Measurements from ENCODE around the gene XPR1. TPM values are rescaled to one million over a fixed set of nuclear protein-coding genes. Genes with fewer than 3 reads are reported as not detected.

XPR1 gene
- total and polyA plus RNA-seq, 7 experiments from 2014 or later = 5.4 to 19.7 (median 15.4) TPM

DNA sequence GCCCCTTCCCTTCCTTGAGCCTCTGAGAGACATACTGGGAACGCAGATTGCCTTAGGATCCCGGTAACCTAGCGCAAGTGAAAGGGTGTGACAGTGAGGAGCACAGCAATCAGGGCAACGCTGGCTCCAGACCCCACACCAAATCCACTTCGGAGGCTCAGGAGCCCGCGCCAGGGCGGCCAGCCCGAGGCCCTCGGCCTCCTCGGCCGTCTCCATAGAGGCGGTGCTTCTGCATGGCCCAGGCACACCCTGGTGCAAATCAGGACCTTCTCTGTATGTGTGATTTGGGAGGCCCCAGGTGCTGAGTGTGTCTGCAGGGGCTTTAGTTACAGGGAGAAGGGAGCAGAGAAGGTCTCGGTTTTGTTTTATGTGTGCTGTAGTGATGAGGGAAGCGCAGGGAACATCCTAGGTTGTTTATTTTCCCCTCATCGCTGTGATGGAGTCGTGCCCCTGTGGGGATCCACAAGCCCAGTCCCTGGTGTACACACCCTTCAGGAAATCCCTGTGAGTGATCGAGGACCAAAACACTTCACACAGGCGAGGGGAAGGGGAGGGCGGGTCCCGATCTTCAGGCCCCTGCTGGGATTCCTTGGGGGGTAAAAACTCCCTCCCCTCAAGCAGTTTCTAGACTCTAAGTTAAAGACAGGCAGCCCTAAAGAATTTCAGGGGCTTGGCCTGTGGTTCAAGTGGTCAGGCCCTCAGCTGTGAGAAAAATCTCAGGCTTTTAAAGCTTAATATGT lies 290.2 kb downstream of the XPR1 start:
- intact Hi-C loops (cut with micrococcal nuclease) = no loop called here
- Histone ChIP-seq H3K4me1 (ENCODE audit: control insufficient read depth in 2 of 2, insufficient read depth in 2 of 2, low read length in 2 of 2) (no peaks in the 10 kb centered on the region), H3K36me3 (ENCODE audit: control insufficient read depth in 2 of 3, insufficient read depth in 3 of 3, low read length in 3 of 3) (no peaks in the 10 kb centered on the region), H3K9me3 (ENCODE audit: control insufficient read depth in 2 of 3, low read length in 3 of 3) (no peaks in the 10 kb centered on the region), H3K27ac (ENCODE audit: low read depth, low read length) (no peak overlapping the region), H3K4me3 (ENCODE audit: low read length) (no peak overlapping the region), H3K27me3 (ENCODE audit: control insufficient read depth in 2 of 2, insufficient read depth in 2 of 2, low read length in 2 of 2) (no peaks in the 10 kb centered on the region)
- H3K9me3 Mint-ChIP-seq = no peaks in the 10 kb centered on the region
- H3K4me1 Mint-ChIP-seq = peaks cover 0 to 9% (median 0%) of the 10 kb centered on the region in 7 donors
- peaks cover 0 to 5% (median 0%) of the 10 kb centered on the region in 5 donors for H3K27me3 Mint-ChIP-seq
- H3K36me3 Mint-ChIP-seq = no peaks in the 10 kb centered on the region
- CTCF ChIA-PET = interaction anchor here (0.8 kb wide), 1 partner anchor 648 kb away, joined by 3 read pairs; no protein-coding TSS in a partner anchor
- no peak overlapping the region for H3K4me3 Mint-ChIP-seq
- no peak overlapping the region for H3K27ac Mint-ChIP-seq
- DNase-seq (no peak), ATAC-seq (no peak)
- POLR2A ChIA-PET = no interaction called here

DNA sequence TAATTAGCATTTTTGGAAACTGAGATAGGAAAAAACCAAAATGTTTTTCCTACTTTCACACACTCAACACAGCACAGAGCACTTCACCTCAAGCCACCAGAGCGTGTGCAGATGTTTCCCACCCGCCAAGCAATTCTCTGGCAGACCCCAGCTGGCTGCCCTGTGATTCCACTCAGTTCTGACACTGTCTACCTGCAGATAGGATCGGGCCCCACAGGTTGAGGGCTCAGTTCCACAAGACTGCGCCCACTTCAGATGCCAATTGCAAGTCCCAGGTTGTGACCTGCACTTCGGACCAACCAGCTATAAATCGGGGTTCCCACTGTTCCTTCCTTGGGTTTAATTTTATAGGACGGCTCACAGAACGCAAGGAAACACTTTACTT lies 290.8 kb downstream of the XPR1 start:
- Mint-ChIP-seq H3K36me3 (no peaks in the 10 kb centered on the region), H3K9me3 (no peaks in the 10 kb centered on the region), H3K4me1 (peaks cover 0 to 10% (median 0%) of the 10 kb centered on the region in 7 donors), H3K27me3 (peaks cover 0 to 5% (median 0%) of the 10 kb centered on the region in 5 donors), H3K4me3 (no peak overlapping the region), H3K27ac (no peak overlapping the region)
- intact Hi-C loops (cut with micrococcal nuclease) = no loop called here
- H3K4me1 ChIP-seq (ENCODE audit: control insufficient read depth in 2 of 2, insufficient read depth in 2 of 2, low read length in 2 of 2) = no peaks in the 10 kb centered on the region
- DNase-seq (no peak), ATAC-seq (no peak)
- CTCF ChIA-PET = interaction anchor here (0.8 kb wide), 1 partner anchor 649 kb away, joined by 3 read pairs; no protein-coding TSS in a partner anchor
- H3K27ac ChIP-seq (ENCODE audit: low read depth, low read length) = no peak overlapping the region
- POLR2A ChIA-PET = no interaction called here
- H3K36me3 ChIP-seq (ENCODE audit: control insufficient read depth in 2 of 3, insufficient read depth in 3 of 3, low read length in 3 of 3) = no peaks in the 10 kb centered on the region
- H3K4me3 ChIP-seq (ENCODE audit: low read length) = no peak overlapping the region
- H3K27me3 ChIP-seq (ENCODE audit: control insufficient read depth in 2 of 2, insufficient read depth in 2 of 2, low read length in 2 of 2) = no peaks in the 10 kb centered on the region
- no peaks in the 10 kb centered on the region for H3K9me3 ChIP-seq (ENCODE audit: control insufficient read depth in 2 of 3, low read length in 3 of 3)

DNA sequence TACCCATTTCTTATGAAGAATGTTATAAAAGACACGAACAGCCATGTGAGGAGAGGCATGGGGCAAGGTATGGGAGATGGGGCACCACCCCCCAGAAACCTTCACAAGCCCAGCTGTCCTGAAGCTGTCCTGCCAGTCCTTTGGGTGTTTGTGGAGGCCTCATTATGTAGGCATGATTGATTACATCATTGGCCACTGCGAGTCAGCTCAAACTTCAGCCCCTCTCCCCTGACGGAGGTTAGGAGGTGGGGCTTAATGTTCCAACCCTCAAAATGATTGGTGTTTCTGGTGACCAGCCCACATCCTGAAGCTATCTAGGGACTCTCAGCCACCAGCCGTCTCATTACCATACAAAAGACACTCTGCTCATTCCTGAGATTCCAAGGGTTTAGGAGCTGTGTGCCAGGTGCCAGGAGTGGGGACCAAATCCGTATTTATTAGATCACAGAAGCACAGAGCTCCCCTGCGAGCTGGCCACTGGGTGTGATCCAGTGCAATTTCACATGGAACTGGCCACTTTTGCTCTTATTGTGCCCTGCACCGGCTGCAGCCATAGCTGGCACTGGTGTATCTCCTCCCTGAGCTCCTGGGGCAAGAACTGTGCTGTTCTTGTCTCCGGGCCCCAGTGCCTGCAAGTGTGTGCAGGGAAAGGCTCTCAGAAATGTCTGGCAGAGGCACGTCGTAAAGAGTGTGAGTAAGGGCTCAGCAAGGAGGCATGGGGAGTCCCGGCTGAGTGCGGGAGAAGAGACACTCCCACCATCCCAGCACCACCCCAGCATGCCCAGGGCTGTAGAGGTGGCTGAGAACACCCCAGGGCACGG lies 291.4 kb downstream of the XPR1 start:
- no peaks in the 10 kb centered on the region for H3K9me3 Mint-ChIP-seq
- no peaks in the 10 kb centered on the region for H3K36me3 Mint-ChIP-seq
- H3K27ac ChIP-seq (ENCODE audit: low read depth, low read length) = no peak overlapping the region
- H3K27me3 ChIP-seq (ENCODE audit: control insufficient read depth in 2 of 2, insufficient read depth in 2 of 2, low read length in 2 of 2) = no peaks in the 10 kb centered on the region
- ChIA-PET POLR2A (no interaction called here), CTCF (interaction anchor here (0.6 kb wide), 1 partner anchor 61 kb away, joined by 4 read pairs; no protein-coding TSS in a partner anchor)
- peaks cover 0 to 10% (median 0%) of the 10 kb centered on the region in 7 donors for H3K4me1 Mint-ChIP-seq
- no peaks in the 10 kb centered on the region for H3K36me3 ChIP-seq (ENCODE audit: control insufficient read depth in 2 of 3, insufficient read depth in 3 of 3, low read length in 3 of 3)
- no peak overlapping the region for H3K4me3 Mint-ChIP-seq
- no peak for ATAC-seq
- no peaks in the 10 kb centered on the region for H3K4me1 ChIP-seq (ENCODE audit: control insufficient read depth in 2 of 2, insufficient read depth in 2 of 2, low read length in 2 of 2)
- no peak for DNase-seq
- H3K27me3 Mint-ChIP-seq = peaks cover 0 to 5% (median 0%) of the 10 kb centered on the region in 5 donors
- no peak overlapping the region for H3K27ac Mint-ChIP-seq
- no peak overlapping the region for H3K4me3 ChIP-seq (ENCODE audit: low read length)
- no peaks in the 10 kb centered on the region for H3K9me3 ChIP-seq (ENCODE audit: control insufficient read depth in 2 of 3, low read length in 3 of 3)
- intact Hi-C loops (cut with micrococcal nuclease) = no loop called here

DNA sequence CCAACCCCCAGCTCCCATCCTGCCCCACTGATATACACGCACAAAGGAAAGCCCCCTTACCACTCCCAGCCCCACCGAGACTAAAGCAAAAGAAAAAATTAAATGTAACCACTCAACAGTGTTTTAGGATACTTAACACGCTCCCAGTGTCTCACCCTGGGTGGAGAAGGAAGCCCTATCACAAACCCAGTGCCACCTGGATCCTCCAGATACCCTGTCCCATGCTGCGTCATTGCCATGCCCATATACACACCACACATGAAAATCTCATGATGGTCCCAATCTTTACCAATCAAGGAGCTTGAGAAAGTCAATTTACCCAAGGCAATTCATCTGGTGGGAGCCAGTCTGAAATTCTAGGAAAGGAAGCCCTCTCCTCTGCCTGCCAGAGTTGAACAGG lies 292.1 kb downstream of the XPR1 start:
- H3K27ac ChIP-seq (ENCODE audit: low read depth, low read length) = no peak overlapping the region
- no peaks in the 10 kb centered on the region for H3K27me3 ChIP-seq (ENCODE audit: control insufficient read depth in 2 of 2, insufficient read depth in 2 of 2, low read length in 2 of 2)
- Mint-ChIP-seq H3K36me3 (no peaks in the 10 kb centered on the region), H3K4me3 (no peak overlapping the region), H3K9me3 (no peaks in the 10 kb centered on the region), H3K27ac (no peak overlapping the region), H3K27me3 (peaks cover 0 to 5% (median 0%) of the 10 kb centered on the region in 5 donors), H3K4me1 (peaks cover 0 to 10% (median 0%) of the 10 kb centered on the region in 7 donors)
- no peaks in the 10 kb centered on the region for H3K36me3 ChIP-seq (ENCODE audit: control insufficient read depth in 2 of 3, insufficient read depth in 3 of 3, low read length in 3 of 3)
- no peaks in the 10 kb centered on the region for H3K4me1 ChIP-seq (ENCODE audit: control insufficient read depth in 2 of 2, insufficient read depth in 2 of 2, low read length in 2 of 2)
- intact Hi-C loops (cut with micrococcal nuclease) = no loop called here
- no peaks in the 10 kb centered on the region for H3K9me3 ChIP-seq (ENCODE audit: control insufficient read depth in 2 of 3, low read length in 3 of 3)
- no peak overlapping the region for H3K4me3 ChIP-seq (ENCODE audit: low read length)
- DNase-seq (no peak), ATAC-seq (no peak)
- ChIA-PET CTCF (interaction anchor here (0.5 to 0.6 kb wide), 2 partner anchors 62 to 378 kb away, joined by 3 to 4 read pairs; no protein-coding TSS in a partner anchor), POLR2A (no interaction called here)

DNA sequence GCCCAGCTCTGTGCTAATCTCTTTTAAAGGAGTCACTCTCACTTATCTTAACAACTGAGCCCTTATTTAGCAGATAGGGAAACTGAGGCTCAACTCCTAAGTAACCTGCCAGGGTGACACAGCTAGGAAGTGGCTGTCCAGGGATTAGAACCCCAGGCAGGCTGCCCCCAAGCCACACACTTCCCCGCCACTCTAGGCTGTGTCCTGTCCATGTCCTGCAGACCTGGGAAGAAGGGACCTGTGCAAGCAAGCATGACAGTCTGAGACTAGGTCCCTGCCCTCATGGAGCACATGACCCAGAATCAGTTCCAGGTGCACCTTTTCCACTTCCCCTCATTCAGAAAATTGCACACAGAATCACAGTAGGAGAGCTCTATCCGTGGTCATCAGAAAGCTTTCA lies 293.1 kb downstream of the XPR1 start:
- CTCF ChIA-PET = no interaction called here
- peaks cover 0 to 10% (median 0%) of the 10 kb centered on the region in 7 donors for H3K4me1 Mint-ChIP-seq
- no peaks in the 10 kb centered on the region for H3K9me3 Mint-ChIP-seq
- Histone ChIP-seq H3K4me3 (ENCODE audit: low read length) (no peak overlapping the region), H3K36me3 (ENCODE audit: control insufficient read depth in 2 of 3, insufficient read depth in 3 of 3, low read length in 3 of 3) (no peaks in the 10 kb centered on the region), H3K27ac (ENCODE audit: low read depth, low read length) (no peak overlapping the region), H3K4me1 (ENCODE audit: control insufficient read depth in 2 of 2, insufficient read depth in 2 of 2, low read length in 2 of 2) (no peaks in the 10 kb centered on the region), H3K9me3 (ENCODE audit: control insufficient read depth in 2 of 3, low read length in 3 of 3) (no peaks in the 10 kb centered on the region), H3K27me3 (ENCODE audit: control insufficient read depth in 2 of 2, insufficient read depth in 2 of 2, low read length in 2 of 2) (no peaks in the 10 kb centered on the region)
- no peaks in the 10 kb centered on the region for H3K36me3 Mint-ChIP-seq
- no peak overlapping the region for H3K4me3 Mint-ChIP-seq
- ATAC-seq (no peak), DNase-seq (no peak)
- no peak overlapping the region for H3K27ac Mint-ChIP-seq
- intact Hi-C loops (cut with micrococcal nuclease) = no loop called here
- POLR2A ChIA-PET = no interaction called here
- H3K27me3 Mint-ChIP-seq = peaks cover 0 to 5% (median 0%) of the 10 kb centered on the region in 5 donors

DNA sequence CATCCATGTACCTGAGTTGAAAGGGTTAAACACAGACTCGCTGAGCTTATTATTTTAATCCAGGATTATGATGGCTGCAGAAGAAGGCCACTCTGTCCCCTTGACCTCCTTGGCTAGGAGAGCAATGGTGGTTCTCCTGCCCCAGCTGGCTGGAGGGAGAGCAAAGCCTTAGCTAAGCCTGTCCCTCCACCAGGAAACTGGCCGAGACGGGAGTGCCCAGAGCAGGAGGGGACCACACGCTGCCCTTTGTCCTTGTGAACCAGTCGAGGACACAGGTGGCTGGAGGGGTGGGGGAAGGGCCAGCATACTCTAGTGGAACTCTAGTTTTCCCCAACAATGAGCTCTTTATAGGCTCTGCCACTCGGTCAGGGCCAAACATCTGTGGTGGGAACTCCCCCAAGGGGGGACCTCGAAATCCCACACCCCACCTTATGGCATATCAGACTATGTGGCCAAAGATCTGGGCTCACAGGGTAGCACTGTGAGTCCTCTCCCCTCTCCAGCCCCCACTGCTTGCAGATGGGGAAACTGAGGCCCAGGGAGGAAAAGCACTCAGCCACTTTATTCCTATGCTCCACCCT lies 293.7 kb downstream of the XPR1 start:
- CTCF ChIA-PET = no interaction called here
- Mint-ChIP-seq H3K27ac (no peak overlapping the region), H3K27me3 (peaks cover 0 to 5% (median 0%) of the 10 kb centered on the region in 5 donors), H3K9me3 (no peaks in the 10 kb centered on the region), H3K36me3 (no peaks in the 10 kb centered on the region), H3K4me1 (peaks cover 0 to 10% (median 0%) of the 10 kb centered on the region in 7 donors), H3K4me3 (no peak overlapping the region)
- H3K4me3 ChIP-seq (ENCODE audit: low read length) = no peak overlapping the region
- ATAC-seq = no peak
- intact Hi-C loops (cut with micrococcal nuclease) = no loop called here
- no peaks in the 10 kb centered on the region for H3K36me3 ChIP-seq (ENCODE audit: control insufficient read depth in 2 of 3, insufficient read depth in 3 of 3, low read length in 3 of 3)
- DNase-seq = no peak
- POLR2A ChIA-PET = no interaction called here
- no peak overlapping the region for H3K27ac ChIP-seq (ENCODE audit: low read depth, low read length)
- no peaks in the 10 kb centered on the region for H3K27me3 ChIP-seq (ENCODE audit: control insufficient read depth in 2 of 2, insufficient read depth in 2 of 2, low read length in 2 of 2)
- no peaks in the 10 kb centered on the region for H3K4me1 ChIP-seq (ENCODE audit: control insufficient read depth in 2 of 2, insufficient read depth in 2 of 2, low read length in 2 of 2)
- H3K9me3 ChIP-seq (ENCODE audit: control insufficient read depth in 2 of 3, low read length in 3 of 3) = no peaks in the 10 kb centered on the region

Data from naive thymus-derived CD4-positive, alpha-beta T cell (primary cell).